Thyroid gland (tissue), 4 donors: ENCODE measurements around the gene KCNG4.

Source experiments
- POLR2A ChIP-seq, 2 donors: fragments of 450-650 bp; IDR thresholded peaks; one replicate each; pipeline ENCODE4 v1.6.1; 2017; ENCODE audit warnings: antibody characterized with exemption in 2 of 2, mild to moderate bottlenecking in 2 of 2, moderate library complexity in 1 of 2
- TF ChIP-seq, protein P1 (sequence below), 6 experiments: fragments of 200-600 bp in 3 of 6; fragments of 450-650 bp in 3 of 6; sonication (generic) in 3 of 6; IDR thresholded peaks; one replicate each; pipeline ENCODE4 v1.5.1; 2016 to 2019; ENCODE audit warnings: antibody characterized with exemption in 6 of 6, mild to moderate bottlenecking in 2 of 6, inconsistent platforms in 1 of 6, moderate library complexity in 1 of 6

- TF ChIP-seq, protein P1, sequence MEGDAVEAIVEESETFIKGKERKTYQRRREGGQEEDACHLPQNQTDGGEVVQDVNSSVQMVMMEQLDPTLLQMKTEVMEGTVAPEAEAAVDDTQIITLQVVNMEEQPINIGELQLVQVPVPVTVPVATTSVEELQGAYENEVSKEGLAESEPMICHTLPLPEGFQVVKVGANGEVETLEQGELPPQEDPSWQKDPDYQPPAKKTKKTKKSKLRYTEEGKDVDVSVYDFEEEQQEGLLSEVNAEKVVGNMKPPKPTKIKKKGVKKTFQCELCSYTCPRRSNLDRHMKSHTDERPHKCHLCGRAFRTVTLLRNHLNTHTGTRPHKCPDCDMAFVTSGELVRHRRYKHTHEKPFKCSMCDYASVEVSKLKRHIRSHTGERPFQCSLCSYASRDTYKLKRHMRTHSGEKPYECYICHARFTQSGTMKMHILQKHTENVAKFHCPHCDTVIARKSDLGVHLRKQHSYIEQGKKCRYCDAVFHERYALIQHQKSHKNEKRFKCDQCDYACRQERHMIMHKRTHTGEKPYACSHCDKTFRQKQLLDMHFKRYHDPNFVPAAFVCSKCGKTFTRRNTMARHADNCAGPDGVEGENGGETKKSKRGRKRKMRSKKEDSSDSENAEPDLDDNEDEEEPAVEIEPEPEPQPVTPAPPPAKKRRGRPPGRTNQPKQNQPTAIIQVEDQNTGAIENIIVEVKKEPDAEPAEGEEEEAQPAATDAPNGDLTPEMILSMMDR (IDR thresholded peaks at IDR 0.05) = no peak
- TF ChIP-seq POLR2A (IDR thresholded peaks at IDR 0.05) = no peak
These were observed 40.1 kb upstream of the KCNG4 start for GRCh38 chr16:84279881-84280280.
